Ishikawa (cell line): ENCODE results near the gene PBX2.
A peak's percentile ranks its signal among the peaks of the same experiment; 100 is the strongest.

ENCODE experiments used
- CEBPB ChIP-seq: IDR thresholded peaks from 2 replicates; pipeline ENCODE4 v1.6.1; 2012
- CREB1 ChIP-seq: IDR thresholded peaks from 2 replicates; pipeline ENCODE4 v1.6.1; 2012; ENCODE audit warnings: low read depth
- EGR1 ChIP-seq: IDR thresholded peaks from 2 replicates; pipeline ENCODE4 v1.6.1; 2012
- EP300 ChIP-seq: IDR thresholded peaks from 2 replicates; pipeline ENCODE4 v1.6.1; 2012; ENCODE audit warnings: borderline replicate concordance
- FOXM1 ChIP-seq: IDR thresholded peaks from 2 replicates; pipeline ENCODE4 v1.6.1; 2012; ENCODE audit warnings: low read depth, borderline replicate concordance
- MAX ChIP-seq: IDR thresholded peaks from 2 replicates; pipeline ENCODE4 v1.6.1; 2012
- NFIC ChIP-seq: IDR thresholded peaks from 2 replicates; pipeline ENCODE4 v1.6.1; 2012
- RAD21 ChIP-seq: IDR thresholded peaks from 2 replicates; pipeline ENCODE4 v1.6.1; 2012; ENCODE audit warnings: low read depth
- REST ChIP-seq: IDR thresholded peaks from 2 replicates; pipeline ENCODE4 v1.6.1; 2012; ENCODE audit warnings: low read depth, mild to moderate bottlenecking
- TAF1 ChIP-seq: IDR thresholded peaks from 2 replicates; pipeline ENCODE4 v1.6.1; 2012; ENCODE audit warnings: low read depth, mild to moderate bottlenecking
- TCF12 ChIP-seq: IDR thresholded peaks from 2 replicates; pipeline ENCODE4 v1.6.1; 2012; ENCODE audit warnings: low read depth
- TEAD4 ChIP-seq: IDR thresholded peaks from 2 replicates; pipeline ENCODE4 v1.6.1; 2012
- USF1 ChIP-seq: IDR thresholded peaks from 2 replicates; pipeline ENCODE4 v1.6.1; 2012
- YY1 ChIP-seq: IDR thresholded peaks from 2 replicates; pipeline ENCODE4 v1.6.1; 2012; ENCODE audit warnings: low read depth
- ZBTB7A ChIP-seq: IDR thresholded peaks from 2 replicates; pipeline ENCODE4 v1.6.1; 2012; ENCODE audit warnings: low read depth

The PBX2 gene

GRCh38 chr6:32166411-32167061 is 23.5 kb downstream of the PBX2 start:
- TF ChIP-seq RAD21 = peak; percentile 24; the same call in 1 of the 2 replicates
- no peak for TF ChIP-seq TEAD4

- TF ChIP-seq YY1 (no peak), TCF12 (no peak), TEAD4 (no peak), MAX (no peak), NFIC (no peak), EP300 (no peak), ZBTB7A (no peak), RAD21 (no peak), CREB1 (no peak), TAF1 (no peak), FOXM1 (no peak), EGR1 (no peak), CEBPB (no peak)
Observed at GRCh38 chr6:32164295-32164694, 25.7 kb downstream of the PBX2 start, which contains the start of gene EGFL8. EGFL8 (plus strand) TSS chr6:32164595; CDS start chr6:32166166, 1,571 bp downstream.

GRCh38 chr6:32163559-32164258 is 26.3 kb downstream of the PBX2 start:
- TF ChIP-seq TEAD4 (no peak), CEBPB (no peak), CREB1 (no peak)

- no peak for TF ChIP-seq EP300
- TF ChIP-seq CEBPB = no peak
- TF ChIP-seq FOXM1 = no peak
- no peak for TF ChIP-seq CREB1
- TF ChIP-seq TCF12 = no peak
- no peak for TF ChIP-seq USF1
- TF ChIP-seq TAF1 = no peak
- TF ChIP-seq EGR1 = no peak
Observed at GRCh38 chr6:32158052-32158451, 31.9 kb downstream of the PBX2 start.

- no peak for TF ChIP-seq USF1
- TF ChIP-seq TEAD4 = no peak
- no peak for TF ChIP-seq EP300
- no peak for TF ChIP-seq MAX
- no peak for TF ChIP-seq FOXM1
- TF ChIP-seq ZBTB7A = no peak
- no peak for TF ChIP-seq CREB1
- no peak for TF ChIP-seq TCF12
- TF ChIP-seq REST = no peak
- no peak for TF ChIP-seq NFIC
- TF ChIP-seq RAD21 = no peak
- no peak for TF ChIP-seq EGR1
- TF ChIP-seq TAF1 = no peak
- TF ChIP-seq YY1 = no peak
- TF ChIP-seq CEBPB = no peak
Observed at GRCh38 chr6:32156891-32157290, 33.1 kb downstream of the PBX2 start.

GRCh38 chr6:32154514-32155161 is 35.4 kb downstream of the PBX2 start:
- TF ChIP-seq MAX (peak; percentile 40; the same call in 1 of the 2 replicates), ZBTB7A (0 out of 2 replicates have a peak, but pooled peaks have one; percentile 50), EP300 (no peak), RAD21 (peak; percentile 62)
